GM12878 (cell line): Measurements from ENCODE around the gene SPOCD1. TPM values are rescaled to one million over a fixed set of nuclear protein-coding genes. Genes with fewer than 3 reads are reported as not detected.

ENCODE experiments used
- KAT2A ChIP-seq: conservative IDR thresholded peaks from 2 replicates; pipeline ENCODE4 v1.6.1; 2011; ENCODE audit warnings: low read depth, low read length; ENCODE audit not compliant: control insufficient read depth
- KDM1A ChIP-seq: fragments of 200-600 bp; sonication (generic); IDR thresholded peaks from 2 replicates; pipeline ENCODE4 v1.6.1; 2016; ENCODE audit warnings: borderline replicate concordance
- MTA3 ChIP-seq: IDR thresholded peaks from 2 replicates; pipeline ENCODE4 v1.6.1; 2012; ENCODE audit warnings: low read length, inconsistent platforms, borderline replicate concordance
- PAX5 ChIP-seq: IDR thresholded peaks from 2 replicates; pipeline ENCODE4 v1.6.1; 2011; ENCODE audit warnings: low read depth, low read length, borderline replicate concordance
- POLR2AphosphoS2 ChIP-seq: IDR thresholded peaks from 2 replicates; pipeline ENCODE4 v1.6.1; 2011; ENCODE audit warnings: low read depth, mild to moderate bottlenecking, low read length, improper control_type of control experiment, moderate library complexity
- SIN3A ChIP-seq: IDR thresholded peaks from 2 replicates; pipeline ENCODE4 v1.6.1; 2012; ENCODE audit warnings: low read depth, low read length, improper control_type of control experiment
- polyA plus RNA-seq, 11 experiments: library from polyadenylated mRNA; depleted of rRNA in 4 of 11; unstranded in 6 of 11; stranded (reverse) in 5 of 11; fragments of >200 nt; fragmentation: Nextera tagmentation in 4 of 11; fragmentation: Illumina TruSeq in 1 of 11; extraction: Ambion mirVana in 4 of 11; extraction: Trizol in 1 of 11; gene quantifications; 1 replicate in 1 of 11; 2 replicates in 10 of 11; pipeline versions ENCODE4 v1.2.1 to v1.2.3, GENCODE V29; 2011 to 2016; ENCODE audit warnings: inconsistent platforms in 2 of 11, missing spikeins in 2 of 11, low read depth in 1 of 11
- total RNA-seq, 4 experiments: library from RNA; depleted of rRNA in 3 of 4; stranded (reverse); fragments of >200 nt in 3 of 4; fragmentation: Illumina TruSeq in 1 of 4; extraction: Trizol in 1 of 4; gene quantifications; 2 replicates each; pipeline versions ENCODE4 v1.2.1 to v1.2.3, GENCODE V29; 2013 to 2021
- TF ChIP-seq, protein P1 (sequence below): IDR thresholded peaks from 2 replicates; pipeline ENCODE4 v1.6.1; 2012; ENCODE audit warnings: mild to moderate bottlenecking, low read depth, low read length
- TF ChIP-seq, protein P2 (sequence below): IDR thresholded peaks from 2 replicates; pipeline ENCODE4 v1.6.1; 2011; ENCODE audit warnings: low read depth, low read length, improper control_type of control experiment, borderline replicate concordance

The SPOCD1 gene
- total and polyA plus RNA-seq, 10 of the 15 experiments (the other 5 are each of a cell fraction or from before 2014, with no cell fraction given): 0.02 to 0.65 (median 0.13) TPM; not detected in 4

DNA sequence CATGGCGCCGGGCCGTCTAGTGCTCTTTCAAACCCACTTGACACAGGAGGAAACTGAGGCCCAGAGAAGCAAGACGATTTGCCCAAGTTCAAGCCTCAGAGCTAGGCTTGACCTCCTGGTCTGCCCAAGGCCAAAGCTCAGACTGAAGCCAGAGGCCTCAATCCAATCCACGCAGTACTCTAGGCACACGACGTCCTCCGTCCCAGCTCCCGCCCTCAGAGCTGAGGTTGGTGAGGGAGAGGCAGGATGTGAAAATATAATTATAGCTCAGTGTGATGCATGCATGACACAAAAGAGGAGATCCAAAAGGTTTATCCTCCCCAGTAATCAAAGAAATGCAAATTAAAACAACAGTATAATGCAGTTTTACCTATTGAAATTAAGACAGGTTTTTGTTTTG lies 36.1 kb downstream of the SPOCD1 start (continued):
- TF ChIP-seq SIN3A: no peak
- TF ChIP-seq, protein P1, sequence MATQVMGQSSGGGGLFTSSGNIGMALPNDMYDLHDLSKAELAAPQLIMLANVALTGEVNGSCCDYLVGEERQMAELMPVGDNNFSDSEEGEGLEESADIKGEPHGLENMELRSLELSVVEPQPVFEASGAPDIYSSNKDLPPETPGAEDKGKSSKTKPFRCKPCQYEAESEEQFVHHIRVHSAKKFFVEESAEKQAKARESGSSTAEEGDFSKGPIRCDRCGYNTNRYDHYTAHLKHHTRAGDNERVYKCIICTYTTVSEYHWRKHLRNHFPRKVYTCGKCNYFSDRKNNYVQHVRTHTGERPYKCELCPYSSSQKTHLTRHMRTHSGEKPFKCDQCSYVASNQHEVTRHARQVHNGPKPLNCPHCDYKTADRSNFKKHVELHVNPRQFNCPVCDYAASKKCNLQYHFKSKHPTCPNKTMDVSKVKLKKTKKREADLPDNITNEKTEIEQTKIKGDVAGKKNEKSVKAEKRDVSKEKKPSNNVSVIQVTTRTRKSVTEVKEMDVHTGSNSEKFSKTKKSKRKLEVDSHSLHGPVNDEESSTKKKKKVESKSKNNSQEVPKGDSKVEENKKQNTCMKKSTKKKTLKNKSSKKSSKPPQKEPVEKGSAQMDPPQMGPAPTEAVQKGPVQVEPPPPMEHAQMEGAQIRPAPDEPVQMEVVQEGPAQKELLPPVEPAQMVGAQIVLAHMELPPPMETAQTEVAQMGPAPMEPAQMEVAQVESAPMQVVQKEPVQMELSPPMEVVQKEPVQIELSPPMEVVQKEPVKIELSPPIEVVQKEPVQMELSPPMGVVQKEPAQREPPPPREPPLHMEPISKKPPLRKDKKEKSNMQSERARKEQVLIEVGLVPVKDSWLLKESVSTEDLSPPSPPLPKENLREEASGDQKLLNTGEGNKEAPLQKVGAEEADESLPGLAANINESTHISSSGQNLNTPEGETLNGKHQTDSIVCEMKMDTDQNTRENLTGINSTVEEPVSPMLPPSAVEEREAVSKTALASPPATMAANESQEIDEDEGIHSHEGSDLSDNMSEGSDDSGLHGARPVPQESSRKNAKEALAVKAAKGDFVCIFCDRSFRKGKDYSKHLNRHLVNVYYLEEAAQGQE: no peak
- TF ChIP-seq POLR2AphosphoS2: no peak
- no peak for TF ChIP-seq PAX5
- TF ChIP-seq, protein P2, sequence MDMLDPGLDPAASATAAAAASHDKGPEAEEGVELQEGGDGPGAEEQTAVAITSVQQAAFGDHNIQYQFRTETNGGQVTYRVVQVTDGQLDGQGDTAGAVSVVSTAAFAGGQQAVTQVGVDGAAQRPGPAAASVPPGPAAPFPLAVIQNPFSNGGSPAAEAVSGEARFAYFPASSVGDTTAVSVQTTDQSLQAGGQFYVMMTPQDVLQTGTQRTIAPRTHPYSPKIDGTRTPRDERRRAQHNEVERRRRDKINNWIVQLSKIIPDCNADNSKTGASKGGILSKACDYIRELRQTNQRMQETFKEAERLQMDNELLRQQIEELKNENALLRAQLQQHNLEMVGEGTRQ: no peak
- no peak for TF ChIP-seq KAT2A
- no peak for TF ChIP-seq MTA3
- no peak for TF ChIP-seq KDM1A
